ENCODE measurements around the gene DNAJB7.
"Not testable (repeated sequence)": the region's sequence is repeated elsewhere in the genome, so short reads cannot be mapped to it uniquely, and the experiment has no call there.

DNAJB7 gene

DNA sequence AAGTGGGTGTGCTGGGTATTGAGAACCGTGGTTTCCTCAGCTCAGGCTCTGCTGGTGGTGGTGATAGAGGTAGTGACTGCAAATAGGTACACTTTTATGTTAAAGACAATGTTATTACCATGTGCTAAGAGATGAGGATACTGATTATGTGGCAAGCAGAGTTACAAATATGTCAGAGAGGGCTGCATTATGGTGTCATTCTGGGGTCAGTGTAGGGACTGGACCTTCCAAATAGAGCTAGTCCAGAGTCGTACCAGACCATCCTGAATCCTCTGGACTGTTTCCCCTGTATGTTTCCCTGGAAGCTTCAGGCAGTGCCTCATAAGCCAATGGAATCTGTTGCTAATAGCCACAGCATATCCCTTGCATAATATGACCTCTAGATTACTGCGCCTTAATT is at the start of gene DNAJB7:
DNAJB7 (minus strand) TSS at position 101 of the 400 bp plus-strand sequence. CDS start 119 bp downstream, outside the sequence.
- Histone ChIP-seq H3K27me3 (ENCODE audit: control insufficient read depth, insufficient read depth, low read length) (no peaks in the 10 kb centered on the region), H3K9me3 (ENCODE audit: control insufficient read depth, insufficient read depth, low read length) (no peaks in the 10 kb centered on the region), H3K4me3 (ENCODE audit: low read depth, low read length) (no peak within 1 kb of the TSS), H3K9ac (ENCODE audit: low read depth, low read length) (no peak within 1 kb of the TSS), H3K4me1 (ENCODE audit: control insufficient read depth, insufficient read depth, low read length) (no peaks in the 10 kb centered on the region), H3K36me3 (ENCODE audit: control insufficient read depth, insufficient read depth, low read length) (no peaks in the 10 kb centered on the region)

DNA sequence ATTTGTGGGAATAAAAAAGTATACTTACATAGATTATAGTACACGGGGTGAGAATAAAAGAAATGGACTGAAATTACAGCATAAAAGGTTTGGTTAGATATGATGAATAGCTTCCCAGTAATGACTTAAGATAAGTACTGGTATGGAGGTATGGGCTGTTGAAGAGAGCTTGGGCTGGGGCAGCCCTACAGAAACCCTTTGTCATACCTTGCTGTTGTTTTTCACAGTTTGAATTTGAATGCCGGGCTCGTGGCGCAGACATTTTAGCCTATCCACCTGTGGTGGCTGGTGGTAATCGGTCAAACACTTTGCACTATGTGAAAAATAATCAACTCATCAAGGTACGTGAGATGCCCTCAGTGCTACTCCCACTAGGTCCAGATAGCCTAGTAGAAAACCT is 47.0 kb upstream of the DNAJB7 start:
- H3K36me3 ChIP-seq (ENCODE audit: control insufficient read depth, insufficient read depth, low read length): no peaks in the 10 kb centered on the region

DNA sequence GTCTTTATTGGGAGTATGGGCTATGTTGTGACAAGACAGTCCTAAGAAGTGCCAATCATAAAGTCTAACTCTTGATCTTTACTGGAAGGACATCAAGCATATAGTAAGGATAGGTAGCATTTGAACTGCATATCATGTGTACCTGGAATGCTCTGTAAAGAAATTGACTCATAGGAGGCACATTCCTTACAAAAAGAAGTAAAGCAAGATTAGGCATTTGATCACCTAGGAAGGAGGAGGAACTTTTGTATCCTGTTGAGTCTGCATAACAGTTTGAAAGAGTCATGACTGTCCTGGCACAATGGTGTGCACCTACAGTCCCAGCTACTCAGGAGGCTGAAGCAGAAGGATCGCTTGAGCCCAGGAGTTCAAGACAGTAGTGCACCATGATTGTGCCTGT is 42.2 kb upstream of the DNAJB7 start:
- Histone ChIP-seq H3K4me1 (ENCODE audit: control insufficient read depth, insufficient read depth, low read length) (no peaks in the 10 kb centered on the region), H3K27me3 (ENCODE audit: control insufficient read depth, insufficient read depth, low read length) (no peaks in the 10 kb centered on the region), H3K4me3 (ENCODE audit: low read depth, low read length) (no peak overlapping the region), H3K36me3 (ENCODE audit: control insufficient read depth, insufficient read depth, low read length) (peaks cover 4% of the 10 kb centered on the region), H3K9me3 (ENCODE audit: control insufficient read depth, insufficient read depth, low read length) (no peaks in the 10 kb centered on the region), H3K9ac (ENCODE audit: low read depth, low read length) (no peak overlapping the region)

More for the DNA sequence above, 47.0 kb upstream of the DNAJB7 start:
- Histone ChIP-seq H3K27me3 (ENCODE audit: control insufficient read depth, insufficient read depth, low read length) (no peaks in the 10 kb centered on the region), H3K4me3 (ENCODE audit: low read depth, low read length) (no peak overlapping the region), H3K9me3 (ENCODE audit: control insufficient read depth, insufficient read depth, low read length) (no peaks in the 10 kb centered on the region), H3K9ac (ENCODE audit: low read depth, low read length) (no peak overlapping the region), H3K4me1 (ENCODE audit: control insufficient read depth, insufficient read depth, low read length) (no peaks in the 10 kb centered on the region)

DNA sequence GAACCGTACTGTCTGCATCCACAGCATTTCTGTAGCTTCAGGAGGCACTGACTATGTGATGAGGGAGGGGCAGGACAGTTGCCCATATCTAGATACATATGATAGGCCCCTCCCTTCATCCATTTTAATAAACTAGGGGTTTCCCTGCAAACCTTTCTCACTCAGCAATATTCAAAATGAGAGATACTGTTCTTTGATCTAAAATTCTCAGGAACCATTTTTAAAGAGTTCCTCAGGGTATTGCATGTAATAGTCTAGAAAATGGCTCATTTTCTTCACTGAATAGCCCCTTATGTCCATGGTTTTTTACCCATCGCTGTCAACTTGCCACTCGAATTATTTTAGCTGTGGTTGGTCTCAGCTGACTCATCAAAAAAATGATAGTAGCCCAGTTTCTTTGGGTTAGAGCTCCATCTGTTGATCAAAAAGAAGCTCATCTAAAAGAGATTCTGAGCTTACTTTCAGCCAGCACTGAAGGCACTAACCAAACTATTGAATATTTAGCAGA is 37.0 kb upstream of the DNAJB7 start:
- Histone ChIP-seq H3K36me3 (ENCODE audit: control insufficient read depth, insufficient read depth, low read length) (peaks cover 4% of the 10 kb centered on the region), H3K9me3 (ENCODE audit: control insufficient read depth, insufficient read depth, low read length) (no peaks in the 10 kb centered on the region), H3K9ac (ENCODE audit: low read depth, low read length) (no peak overlapping the region), H3K27me3 (ENCODE audit: control insufficient read depth, insufficient read depth, low read length) (no peaks in the 10 kb centered on the region), H3K4me3 (ENCODE audit: low read depth, low read length) (no peak overlapping the region), H3K4me1 (ENCODE audit: control insufficient read depth, insufficient read depth, low read length) (no peaks in the 10 kb centered on the region)

DNA sequence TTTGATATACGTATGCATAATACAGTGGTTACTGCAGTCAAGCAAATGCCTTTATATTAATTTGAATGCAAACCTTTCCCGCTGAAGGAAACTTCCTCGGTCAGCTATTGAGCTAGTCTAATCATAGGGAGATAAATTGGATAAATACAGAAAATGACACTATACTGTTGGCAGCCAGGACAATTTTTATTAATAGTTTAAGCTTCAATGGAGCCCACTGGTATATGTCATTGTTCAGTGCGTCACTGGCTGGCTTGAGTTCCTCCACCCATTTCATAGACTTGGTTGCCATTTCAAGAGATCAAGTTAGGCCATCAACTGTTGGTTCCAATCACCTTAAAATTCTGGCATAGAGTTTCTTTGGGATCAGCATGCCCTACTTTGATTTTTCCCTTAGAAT is 32.5 kb upstream of the DNAJB7 start:
- Histone ChIP-seq H3K36me3 (ENCODE audit: control insufficient read depth, insufficient read depth, low read length) (peaks cover 3% of the 10 kb centered on the region), H3K4me1 (ENCODE audit: control insufficient read depth, insufficient read depth, low read length) (no peaks in the 10 kb centered on the region), H3K9ac (ENCODE audit: low read depth, low read length) (no peak overlapping the region), H3K27me3 (ENCODE audit: control insufficient read depth, insufficient read depth, low read length) (no peaks in the 10 kb centered on the region), H3K9me3 (ENCODE audit: control insufficient read depth, insufficient read depth, low read length) (no peaks in the 10 kb centered on the region), H3K4me3 (ENCODE audit: low read depth, low read length) (no peak overlapping the region)

DNA sequence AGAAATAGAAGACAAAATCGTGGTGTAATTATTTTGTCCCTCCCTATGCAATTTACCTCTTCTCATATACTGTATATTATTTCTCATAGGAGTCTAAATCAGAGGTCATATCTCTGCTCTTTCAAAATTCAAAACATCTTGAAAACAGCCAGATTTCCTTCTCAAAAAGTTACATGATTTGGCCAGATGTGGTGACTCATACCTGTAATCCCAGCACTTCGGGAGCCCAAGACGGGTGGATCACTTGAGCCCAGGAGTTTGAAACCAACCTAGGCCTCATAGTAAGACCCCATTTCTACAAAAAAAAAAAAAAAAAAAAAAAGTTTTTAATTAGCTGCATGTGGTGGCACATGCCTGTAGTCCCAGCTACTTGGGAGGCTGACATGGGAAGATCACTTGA is 29.0 kb upstream of the DNAJB7 start:
- Histone ChIP-seq H3K27me3 (ENCODE audit: control insufficient read depth, insufficient read depth, low read length) (no peaks in the 10 kb centered on the region), H3K9ac (ENCODE audit: low read depth, low read length) (no peak overlapping the region), H3K4me1 (ENCODE audit: control insufficient read depth, insufficient read depth, low read length) (no peaks in the 10 kb centered on the region), H3K36me3 (ENCODE audit: control insufficient read depth, insufficient read depth, low read length) (peaks cover 7% of the 10 kb centered on the region), H3K9me3 (ENCODE audit: control insufficient read depth, insufficient read depth, low read length) (no peaks in the 10 kb centered on the region), H3K4me3 (ENCODE audit: low read depth, low read length) (no peak overlapping the region)

DNA sequence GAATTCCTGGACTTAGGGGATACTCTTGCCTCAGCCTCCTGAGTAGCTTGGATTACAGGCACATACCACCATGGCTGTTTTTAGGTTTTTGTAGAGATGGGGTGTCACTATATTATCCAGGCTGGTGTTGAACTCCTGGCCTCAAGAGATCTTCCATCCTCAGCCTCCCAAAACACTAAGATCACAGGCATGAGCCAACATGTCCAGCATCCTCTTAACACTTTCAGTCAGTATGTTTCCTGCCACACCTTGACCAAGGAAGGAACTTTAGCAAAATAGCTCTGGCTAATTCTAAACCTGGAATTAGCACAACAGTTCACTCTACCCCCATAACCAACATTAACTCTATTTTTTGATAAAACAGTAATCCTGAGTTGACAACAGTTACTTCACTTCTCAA is 27.2 kb upstream of the DNAJB7 start:
- Histone ChIP-seq H3K4me3 (ENCODE audit: low read depth, low read length) (no peak overlapping the region), H3K4me1 (ENCODE audit: control insufficient read depth, insufficient read depth, low read length) (no peaks in the 10 kb centered on the region), H3K36me3 (ENCODE audit: control insufficient read depth, insufficient read depth, low read length) (peaks cover 9% of the 10 kb centered on the region), H3K9me3 (ENCODE audit: control insufficient read depth, insufficient read depth, low read length) (no peaks in the 10 kb centered on the region), H3K27me3 (ENCODE audit: control insufficient read depth, insufficient read depth, low read length) (no peaks in the 10 kb centered on the region), H3K9ac (ENCODE audit: low read depth, low read length) (no peak overlapping the region)

DNA sequence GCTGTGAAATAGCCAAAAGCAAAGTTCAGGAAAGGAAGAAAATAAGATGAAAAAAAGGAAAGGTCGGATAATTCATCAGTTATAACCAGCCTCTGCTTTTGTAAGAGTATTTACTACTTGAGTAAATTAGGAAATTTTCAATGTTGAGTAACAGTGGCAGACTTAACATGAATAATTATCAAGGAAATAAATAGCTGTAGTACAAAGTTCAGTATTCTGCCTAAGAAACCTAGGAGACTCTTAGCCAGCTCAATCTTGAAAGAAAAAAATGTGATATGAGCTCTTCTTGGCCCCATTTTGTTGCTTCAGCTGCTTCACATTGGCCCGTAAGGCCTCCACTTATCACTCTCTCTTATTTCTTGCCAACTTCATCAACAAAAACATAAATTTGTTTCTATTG is 17.0 kb upstream of the DNAJB7 start:
- no peaks in the 10 kb centered on the region for H3K4me1 ChIP-seq (ENCODE audit: control insufficient read depth, insufficient read depth, low read length)
- H3K9me3 ChIP-seq (ENCODE audit: control insufficient read depth, insufficient read depth, low read length): no peaks in the 10 kb centered on the region
- no peak overlapping the region for H3K9ac ChIP-seq (ENCODE audit: low read depth, low read length)
- no peak overlapping the region for H3K4me3 ChIP-seq (ENCODE audit: low read depth, low read length)
- peaks cover 3% of the 10 kb centered on the region for H3K36me3 ChIP-seq (ENCODE audit: control insufficient read depth, insufficient read depth, low read length)
- no peaks in the 10 kb centered on the region for H3K27me3 ChIP-seq (ENCODE audit: control insufficient read depth, insufficient read depth, low read length)

DNA sequence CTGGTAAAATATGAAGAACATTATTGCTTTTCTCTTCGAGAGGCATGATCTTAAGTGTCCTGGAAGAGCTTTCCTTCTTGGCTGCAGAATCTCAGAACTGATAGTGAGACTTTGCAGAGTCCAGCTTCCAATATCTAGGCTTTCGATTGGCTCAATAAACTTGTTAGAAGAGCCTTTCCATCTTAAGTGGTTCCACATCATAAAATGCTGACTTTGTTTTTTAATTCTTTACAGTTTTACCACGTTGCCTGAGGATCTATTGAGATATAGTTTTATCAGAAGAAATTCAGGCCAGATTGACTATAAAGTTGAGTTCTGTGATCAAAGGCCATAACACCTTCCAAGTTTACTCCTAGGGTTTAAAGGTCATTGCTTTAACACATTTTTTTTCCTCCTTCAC is 15.6 kb upstream of the DNAJB7 start:
- Histone ChIP-seq H3K27me3 (ENCODE audit: control insufficient read depth, insufficient read depth, low read length) (no peaks in the 10 kb centered on the region), H3K4me1 (ENCODE audit: control insufficient read depth, insufficient read depth, low read length) (no peaks in the 10 kb centered on the region), H3K9ac (ENCODE audit: low read depth, low read length) (no peak overlapping the region), H3K9me3 (ENCODE audit: control insufficient read depth, insufficient read depth, low read length) (no peaks in the 10 kb centered on the region), H3K4me3 (ENCODE audit: low read depth, low read length) (no peak overlapping the region), H3K36me3 (ENCODE audit: control insufficient read depth, insufficient read depth, low read length) (peaks cover 2% of the 10 kb centered on the region)

DNA sequence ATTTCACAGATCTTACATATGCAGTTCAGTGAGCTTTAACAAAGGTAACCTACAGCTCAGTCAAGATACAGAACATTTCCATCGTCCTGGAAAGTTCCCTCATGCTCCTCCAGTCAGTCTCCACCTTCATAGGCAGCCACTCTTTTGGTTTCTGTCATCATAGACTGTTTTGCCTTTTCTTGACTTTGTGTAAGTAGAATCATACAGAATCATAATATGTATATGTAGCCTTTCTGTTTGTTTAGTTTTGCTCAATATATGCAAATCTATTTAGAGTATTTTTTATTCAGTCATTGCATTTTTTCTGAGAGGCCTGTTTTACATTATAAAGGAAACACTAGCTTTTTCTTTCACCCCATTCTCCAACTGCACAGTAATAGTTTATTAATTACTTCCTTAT is 15.0 kb upstream of the DNAJB7 start:
- Histone ChIP-seq H3K9me3 (ENCODE audit: control insufficient read depth, insufficient read depth, low read length) (no peaks in the 10 kb centered on the region), H3K27me3 (ENCODE audit: control insufficient read depth, insufficient read depth, low read length) (no peaks in the 10 kb centered on the region), H3K36me3 (ENCODE audit: control insufficient read depth, insufficient read depth, low read length) (no peaks in the 10 kb centered on the region), H3K9ac (ENCODE audit: low read depth, low read length) (no peak overlapping the region), H3K4me1 (ENCODE audit: control insufficient read depth, insufficient read depth, low read length) (no peaks in the 10 kb centered on the region), H3K4me3 (ENCODE audit: low read depth, low read length) (no peak overlapping the region)

DNA sequence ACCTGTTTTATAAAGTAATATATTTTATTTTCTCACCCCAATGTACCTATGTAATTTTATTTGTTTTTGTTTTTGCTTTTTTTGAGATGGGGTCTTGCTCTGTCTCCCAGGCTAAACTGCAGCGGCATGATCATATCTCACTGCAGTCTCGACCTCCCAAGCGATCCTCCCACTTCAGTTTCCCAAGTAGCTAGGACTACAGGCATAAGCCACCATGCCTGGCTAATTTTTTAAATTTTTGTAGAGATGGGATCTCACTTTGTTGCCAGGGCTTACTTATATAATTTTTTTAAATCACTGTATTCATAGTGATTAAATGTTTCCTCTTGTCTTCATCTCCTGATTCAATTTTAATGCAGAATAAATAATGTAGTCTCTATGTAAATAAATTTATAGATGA is 13.2 kb upstream of the DNAJB7 start:
- Histone ChIP-seq H3K4me3 (ENCODE audit: low read depth, low read length) (no peak overlapping the region), H3K27me3 (ENCODE audit: control insufficient read depth, insufficient read depth, low read length) (no peaks in the 10 kb centered on the region), H3K36me3 (ENCODE audit: control insufficient read depth, insufficient read depth, low read length) (no peaks in the 10 kb centered on the region), H3K4me1 (ENCODE audit: control insufficient read depth, insufficient read depth, low read length) (no peaks in the 10 kb centered on the region), H3K9me3 (ENCODE audit: control insufficient read depth, insufficient read depth, low read length) (no peaks in the 10 kb centered on the region), H3K9ac (ENCODE audit: low read depth, low read length) (no peak overlapping the region)

DNA sequence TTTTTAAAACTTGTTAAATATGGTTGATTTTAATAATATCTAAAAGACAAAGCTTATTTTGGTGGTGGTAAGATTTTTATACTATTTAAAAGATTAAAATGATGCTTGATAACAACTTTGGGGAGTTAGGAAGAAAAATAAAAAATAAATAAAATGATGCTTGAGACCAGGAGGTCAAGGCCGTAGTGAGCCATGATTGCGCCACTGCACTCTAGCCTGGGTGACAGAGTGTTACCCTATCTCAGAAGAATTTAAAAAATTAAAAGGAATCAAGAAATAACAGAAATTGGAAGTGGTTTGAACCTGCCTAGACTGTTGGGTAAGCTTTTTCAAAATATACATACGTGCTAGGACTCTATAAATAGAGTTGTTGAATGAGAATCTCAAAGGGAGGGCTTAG is 12.1 kb upstream of the DNAJB7 start:
- Histone ChIP-seq H3K9ac (ENCODE audit: low read depth, low read length) (no peak overlapping the region), H3K27me3 (ENCODE audit: control insufficient read depth, insufficient read depth, low read length) (no peaks in the 10 kb centered on the region), H3K4me3 (ENCODE audit: low read depth, low read length) (no peak overlapping the region), H3K9me3 (ENCODE audit: control insufficient read depth, insufficient read depth, low read length) (no peaks in the 10 kb centered on the region), H3K4me1 (ENCODE audit: control insufficient read depth, insufficient read depth, low read length) (no peaks in the 10 kb centered on the region), H3K36me3 (ENCODE audit: control insufficient read depth, insufficient read depth, low read length) (no peaks in the 10 kb centered on the region)

DNA sequence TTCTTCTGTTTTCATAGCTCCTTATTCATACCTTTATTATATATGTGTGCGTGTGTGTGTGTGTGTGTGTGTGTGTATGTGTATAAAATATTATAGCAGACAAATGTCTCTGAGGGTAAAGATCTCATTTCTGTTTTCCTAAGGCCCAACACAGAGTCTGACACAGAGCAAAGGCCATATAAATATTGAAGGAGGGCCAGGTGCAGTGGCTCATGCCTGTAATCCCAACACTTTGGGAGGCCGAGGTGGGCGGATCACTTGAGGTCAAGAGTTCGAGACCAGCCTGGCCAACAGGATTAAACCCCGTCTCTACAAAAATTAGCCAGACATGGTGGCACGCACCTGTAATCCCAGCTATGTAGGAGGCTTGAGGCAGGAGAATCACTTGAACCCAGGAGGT is 6.5 kb upstream of the DNAJB7 start:
- H3K36me3 ChIP-seq (ENCODE audit: control insufficient read depth, insufficient read depth, low read length); H3K27me3 ChIP-seq (ENCODE audit: control insufficient read depth, insufficient read depth, low read length); H3K4me1 ChIP-seq (ENCODE audit: control insufficient read depth, insufficient read depth, low read length); H3K9me3 ChIP-seq (ENCODE audit: control insufficient read depth, insufficient read depth, low read length); H3K9ac ChIP-seq (ENCODE audit: low read depth, low read length); H3K4me3 ChIP-seq (ENCODE audit: low read depth, low read length): not testable (repeated sequence)
